ENCODE measurements around the gene ACLY. TPM values are rescaled to one million over a fixed set of nuclear protein-coding genes. Genes with fewer than 3 reads are reported as not detected.

The ACLY gene
- total and polyA plus RNA-seq, 2 of the 13 experiments (the other 11 are each of a cell fraction or from before 2014, with no cell fraction given): 111 to 218 TPM

DNA sequence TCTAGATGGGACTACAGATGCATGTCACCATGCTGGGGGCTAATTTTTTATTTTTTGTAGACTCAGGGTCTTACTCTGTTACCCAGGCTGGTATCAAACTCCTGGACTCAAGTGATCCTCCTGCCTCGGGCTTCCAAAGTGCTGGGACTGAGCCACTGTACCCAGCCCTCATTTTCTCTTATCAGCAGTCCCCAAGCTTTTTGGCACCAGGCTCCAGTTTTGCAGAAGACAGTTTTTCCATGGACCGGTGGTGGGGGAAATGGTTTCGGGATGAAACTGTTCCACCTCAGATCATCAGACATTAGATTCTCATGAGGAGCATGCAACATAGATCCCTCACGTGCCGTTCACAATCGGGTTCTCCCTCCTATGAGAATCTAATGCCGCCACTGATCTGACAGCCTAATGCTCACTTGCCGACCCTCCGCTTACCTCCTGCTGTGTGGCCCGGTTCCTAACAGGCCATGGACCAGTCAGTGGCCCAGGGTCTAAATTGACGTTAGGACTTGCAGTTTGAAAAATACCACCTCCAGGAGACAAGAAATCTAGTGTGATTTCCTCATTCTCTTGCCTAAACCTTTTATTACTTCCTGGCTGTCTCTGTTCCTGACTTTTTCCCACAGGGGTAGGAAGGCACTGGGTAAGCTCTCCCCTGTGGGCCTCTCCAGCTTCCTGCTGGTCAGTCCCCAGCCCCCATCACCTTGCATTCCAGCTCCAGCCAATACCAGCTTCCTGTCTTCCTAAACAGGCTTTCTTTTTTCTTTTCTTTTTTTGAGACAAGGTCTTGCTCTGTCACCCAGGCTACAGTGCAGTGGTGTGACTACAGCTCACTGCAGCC, 38.5 kb upstream of the ACLY start (continued):
- TF ChIP-seq HNRNPH1 (optimal IDR thresholded peaks at IDR 0.05; ENCODE audit: low read depth, low read length) (no peak), RARG (CRISPR knock-in tag; IDR thresholded peaks at IDR 0.05; ENCODE audit: low read depth) (no peak), SRSF4 (IDR thresholded peaks at IDR 0.05; ENCODE audit: low read depth, low read length, poor library complexity, severe bottlenecking) (no peak), RFX5 (IDR thresholded peaks at IDR 0.05; ENCODE audit: low read depth, low read length) (no peak), SKI (IDR thresholded peaks at IDR 0.05; ENCODE audit: partially characterized antibody) (no peak), ZNF749 (CRISPR knock-in tag; IDR thresholded peaks at IDR 0.05; ENCODE audit: borderline replicate concordance) (no peak), PAX8 (CRISPR knock-in tag; IDR thresholded peaks at IDR 0.05; ENCODE audit: borderline replicate concordance) (no peak), MTF1 (CRISPR knock-in tag; IDR thresholded peaks at IDR 0.05) (no peak), ZKSCAN5 (CRISPR knock-in tag; IDR thresholded peaks at IDR 0.05) (no peak), PLSCR1 (CRISPR knock-in tag; IDR thresholded peaks at IDR 0.05; ENCODE audit: borderline replicate concordance) (no peak)
- TF ChIP-seq, protein P1, sequence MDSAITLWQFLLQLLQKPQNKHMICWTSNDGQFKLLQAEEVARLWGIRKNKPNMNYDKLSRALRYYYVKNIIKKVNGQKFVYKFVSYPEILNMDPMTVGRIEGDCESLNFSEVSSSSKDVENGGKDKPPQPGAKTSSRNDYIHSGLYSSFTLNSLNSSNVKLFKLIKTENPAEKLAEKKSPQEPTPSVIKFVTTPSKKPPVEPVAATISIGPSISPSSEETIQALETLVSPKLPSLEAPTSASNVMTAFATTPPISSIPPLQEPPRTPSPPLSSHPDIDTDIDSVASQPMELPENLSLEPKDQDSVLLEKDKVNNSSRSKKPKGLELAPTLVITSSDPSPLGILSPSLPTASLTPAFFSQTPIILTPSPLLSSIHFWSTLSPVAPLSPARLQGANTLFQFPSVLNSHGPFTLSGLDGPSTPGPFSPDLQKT (CRISPR knock-in tag; IDR thresholded peaks at IDR 0.05; ENCODE audit: borderline replicate concordance): no peak
- TF ChIP-seq, protein P2, sequence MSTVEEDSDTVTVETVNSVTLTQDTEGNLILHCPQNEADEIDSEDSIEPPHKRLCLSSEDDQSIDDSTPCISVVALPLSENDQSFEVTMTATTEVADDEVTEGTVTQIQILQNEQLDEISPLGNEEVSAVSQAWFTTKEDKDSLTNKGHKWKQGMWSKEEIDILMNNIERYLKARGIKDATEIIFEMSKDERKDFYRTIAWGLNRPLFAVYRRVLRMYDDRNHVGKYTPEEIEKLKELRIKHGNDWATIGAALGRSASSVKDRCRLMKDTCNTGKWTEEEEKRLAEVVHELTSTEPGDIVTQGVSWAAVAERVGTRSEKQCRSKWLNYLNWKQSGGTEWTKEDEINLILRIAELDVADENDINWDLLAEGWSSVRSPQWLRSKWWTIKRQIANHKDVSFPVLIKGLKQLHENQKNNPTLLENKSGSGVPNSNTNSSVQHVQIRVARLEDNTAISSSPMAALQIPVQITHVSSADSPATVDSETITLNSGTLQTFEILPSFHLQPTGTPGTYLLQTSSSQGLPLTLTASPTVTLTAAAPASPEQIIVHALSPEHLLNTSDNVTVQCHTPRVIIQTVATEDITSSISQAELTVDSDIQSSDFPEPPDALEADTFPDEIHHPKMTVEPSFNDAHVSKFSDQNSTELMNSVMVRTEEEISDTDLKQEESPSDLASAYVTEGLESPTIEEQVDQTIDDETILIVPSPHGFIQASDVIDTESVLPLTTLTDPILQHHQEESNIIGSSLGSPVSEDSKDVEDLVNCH (CRISPR knock-in tag; IDR thresholded peaks at IDR 0.05): no peak
- TF ChIP-seq, protein P3, sequence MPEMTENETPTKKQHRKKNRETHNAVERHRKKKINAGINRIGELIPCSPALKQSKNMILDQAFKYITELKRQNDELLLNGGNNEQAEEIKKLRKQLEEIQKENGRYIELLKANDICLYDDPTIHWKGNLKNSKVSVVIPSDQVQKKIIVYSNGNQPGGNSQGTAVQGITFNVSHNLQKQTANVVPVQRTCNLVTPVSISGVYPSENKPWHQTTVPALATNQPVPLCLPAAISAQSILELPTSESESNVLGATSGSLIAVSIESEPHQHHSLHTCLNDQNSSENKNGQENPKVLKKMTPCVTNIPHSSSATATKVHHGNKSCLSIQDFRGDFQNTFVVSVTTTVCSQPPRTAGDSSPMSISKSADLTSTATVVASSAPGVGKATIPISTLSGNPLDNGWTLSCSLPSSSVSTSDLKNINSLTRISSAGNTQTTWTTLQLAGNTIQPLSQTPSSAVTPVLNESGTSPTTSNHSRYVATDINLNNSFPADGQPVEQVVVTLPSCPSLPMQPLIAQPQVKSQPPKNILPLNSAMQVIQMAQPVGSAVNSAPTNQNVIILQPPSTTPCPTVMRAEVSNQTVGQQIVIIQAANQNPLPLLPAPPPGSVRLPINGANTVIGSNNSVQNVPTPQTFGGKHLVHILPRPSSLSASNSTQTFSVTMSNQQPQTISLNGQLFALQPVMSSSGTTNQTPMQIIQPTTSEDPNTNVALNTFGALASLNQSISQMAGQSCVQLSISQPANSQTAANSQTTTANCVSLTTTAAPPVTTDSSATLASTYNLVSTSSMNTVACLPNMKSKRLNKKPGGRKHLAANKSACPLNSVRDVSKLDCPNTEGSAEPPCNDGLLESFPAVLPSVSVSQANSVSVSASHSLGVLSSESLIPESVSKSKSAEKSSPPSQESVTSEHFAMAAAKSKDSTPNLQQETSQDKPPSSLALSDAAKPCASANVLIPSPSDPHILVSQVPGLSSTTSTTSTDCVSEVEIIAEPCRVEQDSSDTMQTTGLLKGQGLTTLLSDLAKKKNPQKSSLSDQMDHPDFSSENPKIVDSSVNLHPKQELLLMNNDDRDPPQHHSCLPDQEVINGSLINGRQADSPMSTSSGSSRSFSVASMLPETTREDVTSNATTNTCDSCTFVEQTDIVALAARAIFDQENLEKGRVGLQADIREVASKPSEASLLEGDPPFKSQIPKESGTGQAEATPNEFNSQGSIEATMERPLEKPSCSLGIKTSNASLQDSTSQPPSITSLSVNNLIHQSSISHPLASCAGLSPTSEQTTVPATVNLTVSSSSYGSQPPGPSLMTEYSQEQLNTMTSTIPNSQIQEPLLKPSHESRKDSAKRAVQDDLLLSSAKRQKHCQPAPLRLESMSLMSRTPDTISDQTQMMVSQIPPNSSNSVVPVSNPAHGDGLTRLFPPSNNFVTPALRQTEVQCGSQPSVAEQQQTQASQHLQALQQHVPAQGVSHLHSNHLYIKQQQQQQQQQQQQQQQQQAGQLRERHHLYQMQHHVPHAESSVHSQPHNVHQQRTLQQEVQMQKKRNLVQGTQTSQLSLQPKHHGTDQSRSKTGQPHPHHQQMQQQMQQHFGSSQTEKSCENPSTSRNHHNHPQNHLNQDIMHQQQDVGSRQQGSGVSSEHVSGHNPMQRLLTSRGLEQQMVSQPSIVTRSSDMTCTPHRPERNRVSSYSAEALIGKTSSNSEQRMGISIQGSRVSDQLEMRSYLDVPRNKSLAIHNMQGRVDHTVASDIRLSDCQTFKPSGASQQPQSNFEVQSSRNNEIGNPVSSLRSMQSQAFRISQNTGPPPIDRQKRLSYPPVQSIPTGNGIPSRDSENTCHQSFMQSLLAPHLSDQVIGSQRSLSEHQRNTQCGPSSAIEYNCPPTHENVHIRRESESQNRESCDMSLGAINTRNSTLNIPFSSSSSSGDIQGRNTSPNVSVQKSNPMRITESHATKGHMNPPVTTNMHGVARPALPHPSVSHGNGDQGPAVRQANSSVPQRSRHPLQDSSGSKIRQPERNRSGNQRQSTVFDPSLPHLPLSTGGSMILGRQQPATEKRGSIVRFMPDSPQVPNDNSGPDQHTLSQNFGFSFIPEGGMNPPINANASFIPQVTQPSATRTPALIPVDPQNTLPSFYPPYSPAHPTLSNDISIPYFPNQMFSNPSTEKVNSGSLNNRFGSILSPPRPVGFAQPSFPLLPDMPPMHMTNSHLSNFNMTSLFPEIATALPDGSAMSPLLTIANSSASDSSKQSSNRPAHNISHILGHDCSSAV (CRISPR knock-in tag; IDR thresholded peaks at IDR 0.05; ENCODE audit: borderline replicate concordance): no peak
- TF ChIP-seq, protein P4, sequence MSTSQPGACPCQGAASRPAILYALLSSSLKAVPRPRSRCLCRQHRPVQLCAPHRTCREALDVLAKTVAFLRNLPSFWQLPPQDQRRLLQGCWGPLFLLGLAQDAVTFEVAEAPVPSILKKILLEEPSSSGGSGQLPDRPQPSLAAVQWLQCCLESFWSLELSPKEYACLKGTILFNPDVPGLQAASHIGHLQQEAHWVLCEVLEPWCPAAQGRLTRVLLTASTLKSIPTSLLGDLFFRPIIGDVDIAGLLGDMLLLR (CRISPR knock-in tag; IDR thresholded peaks at IDR 0.05): 0 out of 2 replicates have a peak, but pooled peaks have one; percentile 56

All from HepG2 (cell line).